ENCODE results near the gene GPR141.

Gene GPR141

DNA sequence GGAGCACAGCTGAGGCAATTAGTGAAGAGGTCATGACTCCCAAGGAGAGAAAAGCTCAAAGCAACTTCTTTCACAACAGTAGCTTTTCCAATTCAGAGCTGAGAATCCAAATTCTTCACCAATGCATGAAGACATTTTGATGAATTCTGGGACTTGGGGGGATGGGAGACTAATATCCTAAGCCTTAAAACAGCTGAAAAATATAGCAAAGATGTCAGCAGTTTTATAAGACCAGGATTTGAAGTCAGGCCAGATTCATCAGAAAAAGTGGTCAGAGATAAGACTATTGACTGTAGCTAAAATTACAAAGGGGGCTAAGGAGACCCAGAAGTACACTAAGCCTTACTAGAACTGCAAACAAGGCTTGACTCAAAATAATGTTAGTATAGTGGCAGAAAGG, 51.6 kb downstream of the GPR141 start:
- TF ChIP-seq, protein P1, sequence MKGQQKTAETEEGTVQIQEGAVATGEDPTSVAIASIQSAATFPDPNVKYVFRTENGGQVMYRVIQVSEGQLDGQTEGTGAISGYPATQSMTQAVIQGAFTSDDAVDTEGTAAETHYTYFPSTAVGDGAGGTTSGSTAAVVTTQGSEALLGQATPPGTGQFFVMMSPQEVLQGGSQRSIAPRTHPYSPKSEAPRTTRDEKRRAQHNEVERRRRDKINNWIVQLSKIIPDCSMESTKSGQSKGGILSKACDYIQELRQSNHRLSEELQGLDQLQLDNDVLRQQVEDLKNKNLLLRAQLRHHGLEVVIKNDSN (IDR thresholded peaks at IDR 0.05): no peak
- TF ChIP-seq EGR1 (IDR thresholded peaks at IDR 0.05) (no peak), TCF12 (IDR thresholded peaks at IDR 0.05; ENCODE audit: low read depth) (no peak), FOXM1 (IDR thresholded peaks at IDR 0.05; ENCODE audit: borderline replicate concordance, low read depth) (no peak), CREB1 (IDR thresholded peaks at IDR 0.05; ENCODE audit: low read depth) (no peak), NFIC (IDR thresholded peaks at IDR 0.05) (no peak), CEBPB (IDR thresholded peaks at IDR 0.05) (no peak), ZBTB7A (IDR thresholded peaks at IDR 0.05; ENCODE audit: low read depth) (no peak), RAD21 (IDR thresholded peaks at IDR 0.05; ENCODE audit: low read depth) (no peak), TEAD4 (IDR thresholded peaks at IDR 0.05) (no peak), EP300 (IDR thresholded peaks at IDR 0.05; ENCODE audit: borderline replicate concordance) (no peak), YY1 (IDR thresholded peaks at IDR 0.05; ENCODE audit: low read depth) (no peak), TAF1 (IDR thresholded peaks at IDR 0.05; ENCODE audit: low read depth) (no peak)
- TF ChIP-seq, protein P2, sequence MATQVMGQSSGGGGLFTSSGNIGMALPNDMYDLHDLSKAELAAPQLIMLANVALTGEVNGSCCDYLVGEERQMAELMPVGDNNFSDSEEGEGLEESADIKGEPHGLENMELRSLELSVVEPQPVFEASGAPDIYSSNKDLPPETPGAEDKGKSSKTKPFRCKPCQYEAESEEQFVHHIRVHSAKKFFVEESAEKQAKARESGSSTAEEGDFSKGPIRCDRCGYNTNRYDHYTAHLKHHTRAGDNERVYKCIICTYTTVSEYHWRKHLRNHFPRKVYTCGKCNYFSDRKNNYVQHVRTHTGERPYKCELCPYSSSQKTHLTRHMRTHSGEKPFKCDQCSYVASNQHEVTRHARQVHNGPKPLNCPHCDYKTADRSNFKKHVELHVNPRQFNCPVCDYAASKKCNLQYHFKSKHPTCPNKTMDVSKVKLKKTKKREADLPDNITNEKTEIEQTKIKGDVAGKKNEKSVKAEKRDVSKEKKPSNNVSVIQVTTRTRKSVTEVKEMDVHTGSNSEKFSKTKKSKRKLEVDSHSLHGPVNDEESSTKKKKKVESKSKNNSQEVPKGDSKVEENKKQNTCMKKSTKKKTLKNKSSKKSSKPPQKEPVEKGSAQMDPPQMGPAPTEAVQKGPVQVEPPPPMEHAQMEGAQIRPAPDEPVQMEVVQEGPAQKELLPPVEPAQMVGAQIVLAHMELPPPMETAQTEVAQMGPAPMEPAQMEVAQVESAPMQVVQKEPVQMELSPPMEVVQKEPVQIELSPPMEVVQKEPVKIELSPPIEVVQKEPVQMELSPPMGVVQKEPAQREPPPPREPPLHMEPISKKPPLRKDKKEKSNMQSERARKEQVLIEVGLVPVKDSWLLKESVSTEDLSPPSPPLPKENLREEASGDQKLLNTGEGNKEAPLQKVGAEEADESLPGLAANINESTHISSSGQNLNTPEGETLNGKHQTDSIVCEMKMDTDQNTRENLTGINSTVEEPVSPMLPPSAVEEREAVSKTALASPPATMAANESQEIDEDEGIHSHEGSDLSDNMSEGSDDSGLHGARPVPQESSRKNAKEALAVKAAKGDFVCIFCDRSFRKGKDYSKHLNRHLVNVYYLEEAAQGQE (IDR thresholded peaks at IDR 0.05; ENCODE audit: low read depth): no peak
- TF ChIP-seq, protein P3, sequence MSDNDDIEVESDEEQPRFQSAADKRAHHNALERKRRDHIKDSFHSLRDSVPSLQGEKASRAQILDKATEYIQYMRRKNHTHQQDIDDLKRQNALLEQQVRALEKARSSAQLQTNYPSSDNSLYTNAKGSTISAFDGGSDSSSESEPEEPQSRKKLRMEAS (IDR thresholded peaks at IDR 0.05): no peak

DNA sequence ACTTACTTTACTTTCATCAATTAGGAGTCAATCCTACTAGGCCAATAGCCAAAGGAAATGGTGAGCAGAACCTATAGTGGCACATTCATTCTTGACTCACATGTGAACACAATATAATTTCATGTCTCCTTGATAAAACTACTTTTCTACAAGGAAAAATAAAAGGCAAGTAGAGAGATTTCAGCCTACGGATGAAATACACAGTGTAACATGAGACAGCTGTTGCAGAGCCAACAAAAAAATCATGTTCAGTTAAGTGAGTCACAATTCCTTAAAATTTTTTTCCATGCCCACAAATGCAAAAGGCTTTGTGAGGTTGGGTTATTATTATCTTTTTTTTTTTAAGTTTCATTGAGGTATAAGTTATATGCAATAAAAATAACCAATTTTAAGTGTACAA, 54.8 kb downstream of the GPR141 start:
- TF ChIP-seq TAF1 (IDR thresholded peaks at IDR 0.05; ENCODE audit: low read depth): no peak
- no peak for TF ChIP-seq TEAD4 (IDR thresholded peaks at IDR 0.05)
- TF ChIP-seq, protein P2 (IDR thresholded peaks at IDR 0.05; ENCODE audit: low read depth): no peak
- TF ChIP-seq NFIC (IDR thresholded peaks at IDR 0.05): no peak
- no peak for TF ChIP-seq ZBTB7A (IDR thresholded peaks at IDR 0.05; ENCODE audit: low read depth)
- TF ChIP-seq TCF12 (IDR thresholded peaks at IDR 0.05; ENCODE audit: low read depth): no peak
- no peak for TF ChIP-seq EP300 (IDR thresholded peaks at IDR 0.05; ENCODE audit: borderline replicate concordance)
- TF ChIP-seq EGR1 (IDR thresholded peaks at IDR 0.05): no peak

DNA sequence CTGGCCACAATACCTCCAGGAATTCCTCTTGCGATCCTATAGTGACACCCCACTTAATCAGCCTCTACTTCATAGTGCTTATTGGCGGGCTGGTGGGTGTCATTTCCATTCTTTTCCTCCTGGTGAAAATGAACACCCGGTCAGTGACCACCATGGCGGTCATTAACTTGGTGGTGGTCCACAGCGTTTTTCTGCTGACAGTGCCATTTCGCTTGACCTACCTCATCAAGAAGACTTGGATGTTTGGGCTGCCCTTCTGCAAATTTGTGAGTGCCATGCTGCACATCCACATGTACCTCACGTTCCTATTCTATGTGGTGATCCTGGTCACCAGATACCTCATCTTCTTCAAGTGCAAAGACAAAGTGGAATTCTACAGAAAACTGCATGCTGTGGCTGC, 56.8 kb downstream of the GPR141 start:
- TF ChIP-seq, protein P3 (IDR thresholded peaks at IDR 0.05): no peak
- TF ChIP-seq ZBTB7A (IDR thresholded peaks at IDR 0.05; ENCODE audit: low read depth) (no peak), TEAD4 (IDR thresholded peaks at IDR 0.05) (no peak), EP300 (IDR thresholded peaks at IDR 0.05; ENCODE audit: borderline replicate concordance) (no peak), RAD21 (IDR thresholded peaks at IDR 0.05; ENCODE audit: low read depth) (no peak), CEBPB (IDR thresholded peaks at IDR 0.05) (no peak), TCF12 (IDR thresholded peaks at IDR 0.05; ENCODE audit: low read depth) (no peak), CREB1 (IDR thresholded peaks at IDR 0.05; ENCODE audit: low read depth) (no peak), FOXM1 (IDR thresholded peaks at IDR 0.05; ENCODE audit: borderline replicate concordance, low read depth) (no peak)
- TF ChIP-seq, protein P1 (IDR thresholded peaks at IDR 0.05): no peak

DNA sequence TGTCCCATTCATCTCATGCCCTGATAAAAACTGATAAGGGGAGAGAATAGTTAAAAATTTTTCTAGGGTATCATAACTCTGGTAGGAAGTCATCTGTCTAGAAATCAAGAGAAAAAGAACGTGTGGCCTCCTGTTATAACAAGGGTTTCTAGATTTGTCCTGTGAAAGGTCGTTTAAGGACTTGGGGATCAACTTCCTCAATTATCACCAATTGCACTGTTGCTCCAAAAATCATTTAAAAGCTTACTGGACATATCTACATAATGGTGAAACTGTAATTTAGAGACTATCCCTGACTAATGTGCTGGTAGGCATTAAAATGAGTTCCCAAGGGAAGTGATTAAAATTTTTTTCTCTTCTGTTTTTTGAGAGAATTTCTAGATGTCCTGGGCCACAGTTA, 58.2 kb downstream of the GPR141 start:
- TF ChIP-seq EP300 (IDR thresholded peaks at IDR 0.05; ENCODE audit: borderline replicate concordance) (no peak), TCF12 (IDR thresholded peaks at IDR 0.05; ENCODE audit: low read depth) (no peak), RAD21 (IDR thresholded peaks at IDR 0.05; ENCODE audit: low read depth) (no peak), TEAD4 (IDR thresholded peaks at IDR 0.05) (no peak), EGR1 (IDR thresholded peaks at IDR 0.05) (no peak), CEBPB (IDR thresholded peaks at IDR 0.05) (no peak), CREB1 (IDR thresholded peaks at IDR 0.05; ENCODE audit: low read depth) (no peak), ZBTB7A (IDR thresholded peaks at IDR 0.05; ENCODE audit: low read depth) (no peak), TAF1 (IDR thresholded peaks at IDR 0.05; ENCODE audit: low read depth) (no peak), NFIC (IDR thresholded peaks at IDR 0.05) (no peak), YY1 (IDR thresholded peaks at IDR 0.05; ENCODE audit: low read depth) (no peak), FOXM1 (IDR thresholded peaks at IDR 0.05; ENCODE audit: borderline replicate concordance, low read depth) (no peak)
- TF ChIP-seq, protein P2 (IDR thresholded peaks at IDR 0.05; ENCODE audit: low read depth): no peak
- TF ChIP-seq, protein P3 (IDR thresholded peaks at IDR 0.05): no peak
- TF ChIP-seq, protein P1 (IDR thresholded peaks at IDR 0.05): no peak
